Keratinocyte (primary cell): ENCODE measurements around the gene CYFIP1. TPM values are rescaled to one million over a fixed set of nuclear protein-coding genes. Genes with fewer than 3 reads are reported as not detected.

Source experiments
- DNase-seq: peaks from one replicate; pipeline ENCODE4 v3.0.0-alpha.2; 2011; ENCODE audit warnings: low read depth, missing footprints, low spot score
- FAIRE-seq: peaks from 2 replicates; lab custom pipeline; 2011; peaks lifted over from hg19 to GRCh38; lab: Jason Lieb, UNC
- H2AFZ ChIP-seq: 2 replicates; pipeline ENCODE4 v1.6.0; 2012; ENCODE audit warnings: low read length, control low read depth, inconsistent platforms; ENCODE audit not compliant: control insufficient read depth
- H3K27ac ChIP-seq: 2 replicates; pipeline ENCODE4 v1.5.1; 2011; ENCODE audit warnings: low read length; ENCODE audit not compliant: control insufficient read depth, insufficient read depth
- H3K27me3 ChIP-seq: 3 replicates; pipeline ENCODE4 v1.6.0; 2011; ENCODE audit warnings: low read length; ENCODE audit not compliant: control insufficient read depth, insufficient read depth; ENCODE audit errors: extremely low read depth
- H3K36me3 ChIP-seq, 2 experiments: 2 replicates in 1 of 2; 3 replicates in 1 of 2; pipeline ENCODE4 v1.5.1; 2011; ENCODE audit warnings: low read length in 2 of 2, mild to moderate bottlenecking in 1 of 2; ENCODE audit not compliant: control insufficient read depth in 2 of 2, insufficient read depth in 2 of 2; ENCODE audit errors: extremely low read depth in 1 of 2
- H3K4me1 ChIP-seq: 3 replicates; pipeline ENCODE4 v1.5.1; 2011; ENCODE audit warnings: low read length; ENCODE audit not compliant: control insufficient read depth, insufficient read depth; ENCODE audit errors: extremely low read depth
- H3K4me2 ChIP-seq: 3 replicates; pipeline ENCODE4 v1.6.0; 2011; ENCODE audit warnings: low read depth, low read length; ENCODE audit not compliant: control insufficient read depth, insufficient read depth; ENCODE audit errors: extremely low read depth
- H3K4me3 ChIP-seq, 3 experiments: fragments of 200-600 bp in 1 of 3; sonication (generic) in 1 of 3; 2 replicates in 2 of 3; 3 replicates in 1 of 3; pipeline ENCODE4 v1.5.1; 2011 to 2016; ENCODE audit warnings: low read length in 3 of 3, mild to moderate bottlenecking in 3 of 3, control low read depth in 2 of 3, inconsistent platforms in 1 of 3, low read depth in 1 of 3, mixed read lengths in 1 of 3, mixed run types in 1 of 3, moderate library complexity in 1 of 3; ENCODE audit not compliant: control insufficient read depth in 2 of 3, insufficient read depth in 2 of 3; ENCODE audit errors: extremely low read depth in 1 of 3
- H3K79me2 ChIP-seq: 2 replicates; pipeline ENCODE4 v1.6.0; 2012; ENCODE audit warnings: low read length; ENCODE audit not compliant: control insufficient read depth, insufficient read depth
- H3K9ac ChIP-seq: 3 replicates; pipeline ENCODE4 v1.6.0; 2011; ENCODE audit warnings: low read length; ENCODE audit not compliant: control insufficient read depth, insufficient read depth; ENCODE audit errors: extremely low read depth
- H3K9me1 ChIP-seq: 3 replicates; pipeline ENCODE4 v1.6.0; 2011; ENCODE audit warnings: low read length; ENCODE audit not compliant: control insufficient read depth, insufficient read depth; ENCODE audit errors: extremely low read depth
- H3K9me3 ChIP-seq: 2 replicates; pipeline ENCODE4 v1.5.1; 2012; ENCODE audit warnings: low read depth, low read length; ENCODE audit not compliant: control insufficient read depth
- H4K20me1 ChIP-seq: 3 replicates; pipeline ENCODE4 v1.6.0; 2011; ENCODE audit warnings: low read length; ENCODE audit not compliant: control insufficient read depth, insufficient read depth; ENCODE audit errors: extremely low read depth
- EZH2 ChIP-seq: IDR thresholded peaks from one replicate; pipeline ENCODE4 v1.6.1; 2012; ENCODE audit warnings: inconsistent platforms, mild to moderate bottlenecking, low read length, moderate library complexity
- dilution Hi-C: fragments of 300-500 bp; cut with MboI; formaldehyde crosslinking; loops from one replicate; pipeline ENCODE4 v1.7.0; 2020; ENCODE audit warnings: low sequenced_read_pairs; ENCODE audit not compliant: extremely low pct_ligation_motif_present
- polyA plus RNA-seq, 5 experiments: library from polyadenylated mRNA; depleted of rRNA in 3 of 5; stranded (reverse) in 3 of 5; stranded (forward) in 1 of 5; unstranded in 1 of 5; fragments of >200 nt; gene quantifications; 1 replicate in 1 of 5; 2 replicates in 3 of 5; 3 replicates in 1 of 5; pipeline versions ENCODE4 v1.2.1 to v1.2.3, GENCODE V29; 2011 to 2012; ENCODE audit warnings: missing spikeins in 2 of 5, low read depth in 1 of 5, low replicate concordance in 1 of 5
- TF ChIP-seq, protein P1 (sequence below), 3 experiments: IDR thresholded peaks in 1 of 3; conservative IDR thresholded peaks in 1 of 3; optimal IDR thresholded peaks in 1 of 3; 2 replicates in 2 of 3; 3 replicates in 1 of 3; pipeline versions ENCODE3 to v1.5.1; 2011; ENCODE audit warnings: low read length in 3 of 3, mild to moderate bottlenecking in 3 of 3, moderate library complexity in 2 of 3, control low read depth in 1 of 3, inconsistent platforms in 1 of 3; ENCODE audit not compliant: insufficient read depth in 2 of 3; ENCODE audit errors: extremely low read depth in 1 of 3

CYFIP1 gene
- polyA plus RNA-seq, 1 donor (not counting 4 experiments of a cell fraction or from before 2014, with no cell fraction given): 72.3 TPM

DNA sequence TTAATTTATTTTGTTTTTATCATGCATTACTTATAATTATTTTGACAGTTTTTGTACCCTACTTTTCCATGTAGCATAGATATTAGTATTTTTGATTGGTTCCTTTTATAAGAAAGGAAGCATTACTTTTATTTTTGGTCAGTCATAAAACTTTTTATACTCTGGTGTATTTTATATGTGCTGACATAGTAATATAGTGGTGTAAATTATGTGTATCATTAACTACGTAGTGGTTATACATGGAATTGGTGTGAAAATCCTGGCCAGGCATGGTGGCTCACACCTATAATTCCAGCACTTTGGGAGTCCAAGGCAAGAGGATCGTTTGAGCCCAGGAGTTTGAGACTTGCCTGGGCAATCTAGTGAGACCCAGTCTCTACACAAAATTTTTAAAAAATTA lies 160.5 kb downstream of the CYFIP1 start:
- no peak overlapping the region for H3K4me3 ChIP-seq
- H3K4me2 ChIP-seq: no peak overlapping the region
- H3K9me3 ChIP-seq: no peaks in the 10 kb centered on the region
- H2AFZ ChIP-seq: no peak overlapping the region
- no peaks in the 10 kb centered on the region for H4K20me1 ChIP-seq
- no peaks in the 10 kb centered on the region for H3K9me1 ChIP-seq
- no peaks in the 10 kb centered on the region for H3K4me1 ChIP-seq
- H3K79me2 ChIP-seq: no peaks in the 10 kb centered on the region
- no peak overlapping the region for H3K27ac ChIP-seq
- TF ChIP-seq, protein P1, sequence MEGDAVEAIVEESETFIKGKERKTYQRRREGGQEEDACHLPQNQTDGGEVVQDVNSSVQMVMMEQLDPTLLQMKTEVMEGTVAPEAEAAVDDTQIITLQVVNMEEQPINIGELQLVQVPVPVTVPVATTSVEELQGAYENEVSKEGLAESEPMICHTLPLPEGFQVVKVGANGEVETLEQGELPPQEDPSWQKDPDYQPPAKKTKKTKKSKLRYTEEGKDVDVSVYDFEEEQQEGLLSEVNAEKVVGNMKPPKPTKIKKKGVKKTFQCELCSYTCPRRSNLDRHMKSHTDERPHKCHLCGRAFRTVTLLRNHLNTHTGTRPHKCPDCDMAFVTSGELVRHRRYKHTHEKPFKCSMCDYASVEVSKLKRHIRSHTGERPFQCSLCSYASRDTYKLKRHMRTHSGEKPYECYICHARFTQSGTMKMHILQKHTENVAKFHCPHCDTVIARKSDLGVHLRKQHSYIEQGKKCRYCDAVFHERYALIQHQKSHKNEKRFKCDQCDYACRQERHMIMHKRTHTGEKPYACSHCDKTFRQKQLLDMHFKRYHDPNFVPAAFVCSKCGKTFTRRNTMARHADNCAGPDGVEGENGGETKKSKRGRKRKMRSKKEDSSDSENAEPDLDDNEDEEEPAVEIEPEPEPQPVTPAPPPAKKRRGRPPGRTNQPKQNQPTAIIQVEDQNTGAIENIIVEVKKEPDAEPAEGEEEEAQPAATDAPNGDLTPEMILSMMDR (optimal IDR thresholded peaks at IDR 0.05 in 1 of 3, IDR thresholded peaks at IDR 0.05 in 1 of 3, conservative IDR thresholded peaks at IDR 0.05 in 1 of 3; ENCODE audit: extremely low read depth in 1 of 3, insufficient read depth in 2 of 3, low read length in 3 of 3): no peak
- no peak for TF ChIP-seq EZH2
- H3K9ac ChIP-seq: no peak overlapping the region
- no peaks in the 10 kb centered on the region for H3K27me3 ChIP-seq
- FAIRE-seq: no peak
- peaks cover 10 to 11% of the 10 kb centered on the region in 2 experiments for H3K36me3 ChIP-seq
- dilution Hi-C loops: no loop called here
- DNase-seq: no peak

Other genes with a start within 250 kb of the CYFIP1 start
- gene NIPA1, start 193.7 kb downstream of the CYFIP1 start, polyA plus RNA-seq: 9.6 to 12.0 TPM (median 11.7 TPM) in 3 replicates
- gene NIPA2, start 141.7 kb downstream of the CYFIP1 start, polyA plus RNA-seq: 52.7 to 81.2 TPM (median 64.6 TPM) in 3 replicates
- gene TUBGCP5, start 59.2 kb upstream of the CYFIP1 start, polyA plus RNA-seq: 15.3 to 20.3 TPM (median 18.3 TPM) in 3 replicates
- not detected in 3 replicates for gene GOLGA6L1, start 156.5 kb upstream of the CYFIP1 start, polyA plus RNA-seq